HL-60/S4 treated with retinoic acid at 250 ng/mL for 4 days and 3 days (cell line): ENCODE data around the gene EPHA1.

ENCODE experiments used
- in situ Hi-C: fragments of 300-500 bp; cut with MboI; formaldehyde crosslinking; loops from 2 replicates; pipeline ENCODE4 v1.7.0; 2022; ENCODE audit warnings: low sequenced_read_pairs

Gene EPHA1

GRCh38 chr7:143408686-143409561 lies at the start of gene EPHA1:
EPHA1 (minus strand) TSS chr7:143408856; CDS start chr7:143408805, 51 bp downstream.
- in situ Hi-C loops, result no loop called here

DNA sequence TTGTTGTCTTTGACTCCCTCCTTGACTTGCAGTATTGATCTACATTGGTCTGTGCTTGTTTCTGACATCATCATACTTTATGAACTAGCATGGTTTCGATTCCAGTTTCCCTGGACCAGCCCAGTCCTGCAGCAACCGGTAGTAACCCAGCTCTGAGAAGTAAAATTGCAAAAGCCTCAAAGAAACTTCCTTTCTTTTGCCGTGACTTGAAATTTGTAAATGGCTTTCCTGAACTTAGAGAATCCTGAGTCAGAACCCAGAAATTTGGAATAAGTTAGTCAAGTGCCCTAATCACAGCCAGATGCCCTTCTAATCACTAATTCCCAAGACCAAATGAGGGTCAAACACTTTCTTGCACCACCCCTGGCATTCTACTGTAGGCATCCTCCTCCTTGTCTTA lies 49.6 kb upstream of the EPHA1 start:
- in situ Hi-C loops, result no loop called here

- in situ Hi-C loops, result no loop called here
These were observed 48.5 kb upstream of the EPHA1 start for GRCh38 chr7:143456992-143457793.

DNA sequence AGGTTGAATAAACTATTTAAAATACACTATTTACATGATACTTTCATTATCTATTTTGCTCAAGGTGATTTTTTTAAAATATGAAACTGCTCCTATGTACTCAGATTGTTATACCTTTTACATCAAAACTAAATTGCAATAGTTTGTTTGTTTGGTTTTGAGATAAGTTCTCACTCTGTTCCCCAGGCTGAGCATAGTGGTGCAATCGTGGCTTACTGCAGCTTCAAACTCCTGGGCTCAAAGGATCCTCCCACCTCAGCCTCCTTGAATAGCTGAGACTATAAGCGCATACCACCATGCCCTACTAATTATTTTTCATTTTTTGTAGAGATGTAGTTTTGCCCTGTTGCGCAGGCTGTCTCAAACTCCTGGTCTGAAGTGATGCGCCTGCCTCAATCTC lies 47.3 kb upstream of the EPHA1 start:
- in situ Hi-C loops, result no loop called here

DNA sequence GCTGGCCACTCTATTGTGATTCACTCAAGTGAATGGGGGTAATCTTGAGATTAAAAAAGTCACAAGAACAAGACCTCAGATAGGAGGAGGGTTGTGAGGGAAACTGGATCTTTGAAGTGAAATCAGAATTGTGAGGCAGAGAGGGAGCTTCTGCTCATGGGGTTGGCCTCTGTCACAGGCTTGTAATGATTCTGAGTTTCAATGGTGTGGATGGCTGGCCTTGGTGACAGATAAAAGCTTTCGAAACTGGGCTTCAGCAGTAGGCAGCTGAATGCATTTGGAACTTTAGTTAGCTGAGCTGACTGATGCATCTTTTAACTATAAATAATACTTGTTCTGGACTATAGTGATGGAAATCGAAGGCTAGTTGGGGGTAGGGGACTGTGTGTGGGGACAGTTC lies 46.8 kb upstream of the EPHA1 start:
- in situ Hi-C loops, result no loop called here

DNA sequence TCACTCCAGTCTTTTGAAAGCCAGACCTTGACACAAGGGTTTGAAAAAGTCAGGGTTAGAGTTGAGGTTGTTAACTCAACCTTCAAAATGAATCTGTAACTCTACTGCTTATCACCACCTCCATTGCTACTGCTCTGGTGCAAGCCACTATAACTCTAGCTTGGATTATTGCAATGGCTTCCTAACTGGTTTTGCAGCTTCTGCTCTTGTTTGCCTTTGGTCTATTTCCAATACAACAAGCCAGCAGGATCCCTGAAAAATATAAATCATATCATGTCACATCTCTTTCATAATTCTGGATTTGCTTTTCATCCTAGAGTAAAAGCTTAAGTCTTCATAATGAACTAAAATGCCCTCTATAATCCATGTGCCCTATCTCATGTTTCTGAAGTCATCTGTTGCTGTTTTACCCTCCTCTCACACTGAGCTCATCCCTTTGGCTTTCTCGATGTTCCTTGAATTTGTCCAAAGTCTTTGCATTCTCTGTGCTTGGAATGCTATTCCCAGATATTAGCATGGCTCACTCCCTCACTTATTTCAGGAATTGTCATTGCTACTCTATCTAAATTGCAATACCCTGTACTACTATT lies 45.5 kb upstream of the EPHA1 start:
- in situ Hi-C loops, result no loop called here

DNA sequence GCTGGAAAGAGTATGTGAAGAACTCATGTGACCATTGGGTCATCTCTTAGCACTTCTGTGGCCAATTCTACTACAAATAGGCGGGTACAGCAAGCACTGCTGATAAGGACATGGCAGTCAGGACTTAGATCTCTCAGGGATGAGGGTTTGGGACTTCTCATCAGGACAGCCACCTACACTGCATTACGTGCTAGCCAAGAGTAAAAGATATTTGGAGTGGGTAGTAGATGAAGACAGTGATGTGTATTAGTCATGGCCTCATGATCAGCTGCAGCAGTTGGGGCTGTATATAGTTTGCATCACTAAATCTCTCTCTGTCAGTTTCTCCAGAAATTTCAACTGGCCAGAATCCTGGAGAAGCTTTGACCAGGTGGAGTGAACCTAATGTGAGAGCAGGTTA lies 43.8 kb upstream of the EPHA1 start:
- in situ Hi-C loops, result no loop called here

- in situ Hi-C loops, result no loop called here
These were observed 43.1 kb upstream of the EPHA1 start for GRCh38 chr7:143451746-143452145.

DNA sequence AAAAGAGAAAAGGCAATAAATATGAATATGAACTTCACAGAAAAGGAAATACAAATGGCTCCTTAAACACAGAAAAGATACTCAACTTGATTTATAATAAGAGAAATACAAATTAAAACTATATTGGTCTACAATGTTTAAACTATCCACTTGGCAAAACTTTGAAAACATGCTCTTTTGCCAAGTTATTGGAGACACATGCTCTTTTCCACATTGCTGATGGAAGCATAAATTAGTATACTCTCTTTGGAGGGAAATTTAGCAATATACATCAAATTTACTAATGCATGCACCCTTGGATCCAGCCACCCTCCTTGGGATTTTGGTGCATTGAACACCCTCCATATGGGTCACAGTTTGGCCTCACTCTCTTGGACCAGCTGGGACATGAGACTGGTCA lies 42.5 kb upstream of the EPHA1 start:
- in situ Hi-C loops, result no loop called here

DNA sequence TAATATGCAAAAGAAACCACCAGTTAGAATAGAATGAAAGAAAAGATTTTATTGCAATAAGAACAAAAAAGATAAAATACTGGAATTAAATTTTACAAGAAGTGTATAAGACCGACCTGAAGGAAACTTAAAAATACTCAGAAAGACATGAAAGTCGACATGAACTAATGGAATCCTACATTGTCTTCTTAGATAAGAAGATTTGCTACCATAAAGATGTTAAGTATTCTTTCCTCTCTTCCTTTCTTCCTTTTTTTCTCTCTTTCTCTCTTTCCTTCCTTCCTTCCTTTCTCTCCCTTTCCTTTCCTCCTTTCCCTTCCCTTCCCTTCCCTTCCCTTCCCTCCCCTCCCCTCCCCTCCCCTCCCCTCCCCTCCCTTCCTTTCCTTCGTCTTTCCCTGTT lies 41.1 kb upstream of the EPHA1 start:
- in situ Hi-C loops, result no loop called here

DNA sequence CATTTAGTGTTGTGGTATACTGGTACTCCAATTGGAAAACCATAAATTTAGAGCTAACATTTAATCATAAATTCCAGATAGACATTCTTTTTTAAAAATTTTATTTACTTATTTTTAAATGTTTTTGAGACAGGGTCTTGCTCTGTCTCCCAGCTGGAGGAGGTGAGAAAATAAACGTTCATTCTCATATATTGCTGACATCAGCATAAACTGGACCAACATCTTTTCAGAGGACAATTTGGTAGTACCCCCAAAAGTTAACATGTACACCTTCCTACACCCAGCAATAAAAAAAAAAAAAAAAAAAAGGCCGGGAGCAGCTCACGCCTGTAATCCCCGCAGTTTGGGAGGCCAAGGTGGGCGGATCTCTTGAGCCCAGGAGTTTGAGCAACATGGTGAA lies 39.8 kb upstream of the EPHA1 start:
- in situ Hi-C loops, result no loop called here

DNA sequence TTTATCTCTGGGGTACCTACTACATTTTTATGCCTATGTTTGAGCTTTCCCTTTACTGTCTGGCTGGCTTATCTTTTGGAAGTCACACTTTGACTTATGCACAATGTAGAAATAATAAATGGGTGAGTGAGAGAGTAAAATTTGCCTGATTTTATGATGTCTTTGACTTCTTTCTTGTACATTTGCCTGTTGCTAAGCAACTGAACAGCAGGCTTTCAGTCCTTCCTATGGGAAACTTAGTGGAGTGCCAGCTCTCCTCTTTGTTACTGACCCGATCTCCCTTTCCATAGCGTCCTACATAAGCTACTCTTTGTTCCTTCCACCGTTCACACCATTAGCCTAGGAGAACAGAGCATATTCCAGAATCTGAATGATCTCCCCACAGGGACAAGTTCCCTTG lies 38.8 kb upstream of the EPHA1 start:
- in situ Hi-C loops, result no loop called here

GRCh38 chr7:143444785-143445184 lies 36.1 kb upstream of the EPHA1 start:
- in situ Hi-C loops, result no loop called here

DNA sequence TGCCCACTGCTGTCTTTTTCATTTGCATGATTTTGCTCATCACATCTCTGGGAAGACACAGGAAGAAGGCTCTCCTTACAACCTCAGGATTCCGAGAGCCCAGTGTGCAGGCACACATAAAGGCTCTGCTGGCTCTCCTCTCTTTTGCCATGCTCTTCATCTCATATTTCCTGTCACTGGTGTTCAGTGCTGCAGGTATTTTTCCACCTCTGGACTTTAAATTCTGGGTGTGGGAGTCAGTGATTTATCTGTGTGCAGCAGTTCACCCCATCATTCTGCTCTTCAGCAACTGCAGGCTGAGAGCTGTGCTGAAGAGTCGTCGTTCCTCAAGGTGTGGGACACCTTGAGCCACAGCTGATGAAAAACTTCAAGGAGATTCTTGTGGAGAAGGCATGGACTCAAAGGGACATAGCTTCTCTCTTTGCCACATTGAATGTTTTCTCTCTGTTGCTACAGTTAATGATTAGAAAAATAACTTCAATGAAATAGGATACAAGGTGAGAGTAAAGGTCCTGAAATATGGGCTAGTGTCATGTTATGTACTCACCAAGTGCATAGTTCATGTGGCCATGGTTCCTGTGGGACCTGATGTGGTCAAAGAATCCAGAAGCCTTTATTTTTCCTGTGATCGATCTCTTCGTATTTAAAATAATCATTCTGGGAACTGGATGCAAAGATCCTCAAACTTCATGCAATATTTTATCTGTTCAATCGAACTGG lies 35.6 kb upstream of the EPHA1 start:
- in situ Hi-C loops, result no loop called here

DNA sequence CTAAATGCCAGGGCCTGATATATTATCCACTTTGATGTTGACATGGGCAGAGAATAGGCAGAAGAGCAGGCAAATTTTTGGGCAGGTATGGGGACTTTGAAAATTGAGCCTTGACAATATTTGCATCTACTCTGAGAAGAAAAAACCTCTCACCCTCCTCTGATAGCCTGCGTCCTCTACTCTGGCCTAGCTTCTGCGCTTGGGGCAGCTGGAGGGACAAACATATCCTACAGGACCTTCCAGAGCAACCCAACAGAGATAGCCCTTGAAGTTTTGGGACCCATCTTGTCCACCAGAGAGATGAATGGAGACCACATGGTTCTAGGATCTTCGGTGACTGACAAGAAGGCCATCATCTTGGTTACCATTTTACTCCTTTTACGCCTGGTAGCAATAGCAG lies 34.5 kb upstream of the EPHA1 start, which contains the start of gene TAS2R60:
TAS2R60 (plus strand) TSS at position 301 of the 400 bp plus-strand sequence; CDS start at position 301, 0 bp downstream.
- in situ Hi-C loops, result no loop called here

DNA sequence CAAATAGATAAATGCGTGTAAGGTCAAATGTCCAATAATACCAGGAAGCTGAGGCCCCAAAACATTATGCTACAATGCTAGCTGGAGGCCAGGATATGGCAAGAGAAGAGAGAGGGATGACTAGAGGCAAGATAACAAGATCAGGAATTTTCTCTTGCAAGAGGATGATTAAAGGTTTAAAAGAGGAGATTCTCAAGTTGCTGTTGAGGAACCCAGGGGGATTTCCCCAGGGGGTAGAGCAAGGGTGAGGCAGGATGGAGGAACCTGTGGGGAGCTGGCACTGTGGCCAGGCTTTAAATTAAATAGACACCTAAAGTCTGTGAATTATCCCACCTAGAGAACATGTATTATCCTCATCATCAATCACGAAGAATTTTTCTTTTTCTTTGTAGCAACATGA lies 31.2 kb upstream of the EPHA1 start:
- in situ Hi-C loops, result no loop called here

DNA sequence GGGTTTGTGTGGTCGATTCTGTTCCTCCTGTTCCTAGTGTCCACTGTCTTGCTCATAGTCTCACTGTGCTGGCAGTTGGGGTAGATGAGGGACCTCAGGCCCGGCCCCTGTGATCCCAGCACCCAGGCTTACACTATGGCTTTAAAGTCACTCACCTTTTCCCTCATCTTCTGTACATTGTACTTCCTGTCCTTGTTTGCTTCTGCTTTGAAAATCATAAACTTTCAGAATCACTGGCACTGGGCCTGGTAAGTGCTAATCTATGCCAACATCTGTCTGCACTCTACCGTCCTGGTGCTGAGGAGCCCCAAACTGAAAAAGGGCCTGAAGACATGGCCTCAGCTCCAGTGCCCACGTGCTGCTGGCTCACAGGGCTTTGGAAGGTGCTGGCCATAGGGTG lies 28.9 kb upstream of the EPHA1 start:
- in situ Hi-C loops, result no loop called here

DNA sequence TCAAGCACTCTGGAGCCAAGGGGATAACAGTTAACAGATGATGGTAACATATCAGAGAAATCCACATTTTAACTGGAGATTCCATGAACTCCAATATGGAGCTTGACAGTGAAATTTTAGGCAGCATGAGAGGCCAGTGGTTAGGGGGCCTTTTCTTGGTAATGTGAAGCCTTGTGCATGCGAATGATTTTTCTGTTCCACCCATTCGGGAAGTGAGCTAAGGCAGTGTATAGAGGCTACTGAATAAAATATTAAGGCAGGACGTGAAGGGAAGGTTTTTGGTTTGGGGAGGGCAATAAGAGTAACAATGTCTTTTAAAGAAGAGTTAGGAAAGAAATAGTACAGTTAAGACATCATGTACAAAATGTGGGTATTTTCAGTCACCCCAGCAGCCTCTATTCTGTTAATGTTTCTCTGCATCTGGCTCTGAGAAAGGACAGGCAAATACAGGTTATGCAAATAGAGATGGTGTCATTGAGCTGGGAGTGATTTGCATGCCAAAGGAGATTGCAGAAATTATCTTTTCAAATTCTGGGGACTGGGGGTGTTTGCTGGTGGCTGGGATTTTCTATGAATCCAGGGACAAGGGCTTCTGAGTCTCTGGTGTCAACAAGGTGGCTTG lies 27.8 kb upstream of the EPHA1 start:
- in situ Hi-C loops, result no loop called here

DNA sequence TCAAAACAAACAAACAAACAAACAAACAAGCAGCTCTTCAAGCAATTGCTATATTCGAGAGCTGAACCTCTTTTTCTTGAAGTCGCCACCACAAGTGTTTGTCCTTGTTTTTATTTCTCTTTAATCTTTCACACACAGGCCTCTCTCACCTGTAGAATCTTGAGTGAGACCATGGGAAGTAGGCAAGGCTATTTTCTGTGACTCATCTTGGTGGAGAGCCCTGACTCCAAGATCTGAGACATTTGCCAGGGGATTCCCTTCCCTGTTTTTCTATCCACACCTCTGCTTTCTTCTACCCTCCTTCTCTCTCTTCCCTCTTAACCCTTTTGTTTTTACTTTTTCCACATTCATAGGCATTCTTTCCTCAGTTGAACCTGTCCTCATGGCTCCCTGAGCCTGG lies 26.6 kb upstream of the EPHA1 start:
- in situ Hi-C loops, result no loop called here

GRCh38 chr7:143434660-143435059 lies 26.0 kb upstream of the EPHA1 start:
- in situ Hi-C loops, result no loop called here

DNA sequence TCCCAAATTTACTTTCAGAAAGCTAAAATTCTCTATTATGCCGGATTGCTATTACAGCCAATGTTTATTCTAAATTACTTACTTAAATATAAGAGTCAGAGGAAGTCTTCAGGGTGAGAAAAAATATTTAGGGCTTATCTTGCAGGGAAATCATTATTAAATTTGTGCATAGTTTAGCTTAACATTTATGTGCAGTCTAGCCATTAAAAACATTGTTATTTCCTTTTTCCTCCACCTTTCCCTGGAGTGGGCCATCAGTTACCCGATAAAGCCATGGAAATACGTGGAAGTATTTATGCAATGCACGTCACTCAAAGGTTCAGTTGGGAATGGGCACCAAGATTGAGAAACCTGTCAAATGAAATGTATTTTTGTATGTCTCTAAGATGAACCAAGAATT lies 25.1 kb upstream of the EPHA1 start:
- in situ Hi-C loops, result no loop called here
